Vagina (tissue), 2 donors: ENCODE data around the gene KRTAP5-10.

Source experiments
- CTCF ChIP-seq, 3 experiments: fragments of 450-650 bp in 2 of 3; fragments of 200-600 bp in 1 of 3; sonication (generic) in 1 of 3; IDR thresholded peaks; one replicate each; pipeline ENCODE4 v1.5.1; 2017 to 2019; ENCODE audit warnings: antibody characterized with exemption in 3 of 3, mild to moderate bottlenecking in 2 of 3, moderate library complexity in 2 of 3
- POLR2A ChIP-seq, 2 donors: fragments of 450-650 bp; IDR thresholded peaks; one replicate each; pipeline ENCODE4 v1.6.1; 2017; ENCODE audit warnings: antibody characterized with exemption in 2 of 2, mild to moderate bottlenecking in 2 of 2, moderate library complexity in 2 of 2
- POLR2AphosphoS5 ChIP-seq, 2 donors: sonication (generic); formaldehyde crosslinking; IDR thresholded peaks; one replicate each; pipeline ENCODE4 v1.9.0; 2017; ENCODE audit warnings: antibody characterized with exemption in 2 of 2, mild to moderate bottlenecking in 2 of 2, low read depth in 1 of 2; ENCODE audit not compliant: insufficient read depth in 1 of 2

GRCh38 chr11:71542879-71543777, 22.2 kb upstream of the KRTAP5-10 start:
- TF ChIP-seq CTCF (IDR thresholded peaks at IDR 0.05) (no peak), POLR2AphosphoS5 (IDR thresholded peaks at IDR 0.05; ENCODE audit: insufficient read depth in 1 of 2, low read depth in 1 of 2) (no peak), POLR2A (IDR thresholded peaks at IDR 0.05) (no peak)
